HG03095 (cell line): ENCODE data around the gene CNBD2.
"Not testable (repeated sequence)": the region's sequence is repeated elsewhere in the genome, so short reads cannot be mapped to it uniquely, and the experiment has no call there.

Experiments
- ATAC-seq: cut with Tn5 transposase; IDR thresholded peaks from one replicate; pipeline ENCODE4 v1.9.1; 2021; ENCODE audit warnings: moderate library complexity; ENCODE audit not compliant: unreplicated experiment

CNBD2 gene

GRCh38 chr20:36060676-36061075 is 92.3 kb downstream of the CNBD2 start:
- no peak for ATAC-seq

GRCh38 chr20:36061754-36062153 is 93.4 kb downstream of the CNBD2 start:
- ATAC-seq = no peak

GRCh38 chr20:36062799-36063198 is 94.4 kb downstream of the CNBD2 start:
- ATAC-seq = no peak

GRCh38 chr20:36063916-36064657 is 95.7 kb downstream of the CNBD2 start:
- no peak for ATAC-seq

GRCh38 chr20:36064658-36065426 is 96.5 kb downstream of the CNBD2 start:
- ATAC-seq = peak; percentile 94

- no peak for ATAC-seq
These were observed 97.1 kb downstream of the CNBD2 start for GRCh38 chr20:36065427-36065998.

GRCh38 chr20:36066777-36067176 is 98.4 kb downstream of the CNBD2 start:
- no peak for ATAC-seq

GRCh38 chr20:36068526-36068925 is 100.1 kb downstream of the CNBD2 start:
- ATAC-seq = not testable (repeated sequence)

GRCh38 chr20:36070451-36070850 is 102.1 kb downstream of the CNBD2 start:
- ATAC-seq = no peak

GRCh38 chr20:36071848-36072247 is 103.5 kb downstream of the CNBD2 start:
- no peak for ATAC-seq

GRCh38 chr20:36074983-36075382 is 106.6 kb downstream of the CNBD2 start:
- ATAC-seq = no peak

- not testable (repeated sequence) for ATAC-seq
These were observed 109.4 kb downstream of the CNBD2 start for GRCh38 chr20:36077762-36078161.

GRCh38 chr20:36079486-36079885 is 111.1 kb downstream of the CNBD2 start:
- ATAC-seq = no peak

GRCh38 chr20:36079984-36080383 is 111.6 kb downstream of the CNBD2 start:
- ATAC-seq = not testable (repeated sequence)
